Measurements from ENCODE around the gene PTGFRN. TPM values are rescaled to one million over a fixed set of nuclear protein-coding genes. Genes with fewer than 3 reads are reported as not detected.

The PTGFRN gene
- total RNA-seq, 5 donors from 2014 or later (not counting 1 experiment from before 2014, with no cell fraction given) = 0.53 to 0.79 (median 0.63) TPM

- Histone ChIP-seq H3K27ac (ENCODE audit: low read length) (no peak overlapping the region), H3K9me3 (no peaks in the 10 kb centered on the region), H3K27me3 (replicated peaks in 1 of 2; ENCODE audit: control insufficient read depth in 2 of 2, extremely low read depth in 1 of 2, insufficient read depth in 2 of 2, low read length in 1 of 2) (no peaks in the 10 kb centered on the region), H3K4me1 (ENCODE audit: control insufficient read depth in 1 of 2, extremely low read depth in 1 of 2, insufficient read depth in 2 of 2, low read length in 2 of 2) (no peaks in the 10 kb centered on the region), H3K36me3 (ENCODE audit: control insufficient read depth in 2 of 2, extremely low read depth in 1 of 2, insufficient read depth in 1 of 2, low read length in 1 of 2) (peaks cover 0 to 9% of the 10 kb centered on the region in 2 donors), H3K4me3 (ENCODE audit: control insufficient read depth in 1 of 2, extremely low read depth in 1 of 2, low read length in 1 of 2) (no peak overlapping the region)
- H3K4me1 Mint-ChIP-seq = peaks cover 12 to 21% (median 12%) of the 10 kb centered on the region in 3 donors
- no peaks in the 10 kb centered on the region for H3K9me3 Mint-ChIP-seq
- DNase-seq (no peak), ATAC-seq (replicated peaks in 1 of 4) (no peak)
- ChIA-PET CTCF (no interaction called here), POLR2A (no interaction called here)
- no CpG with 5 or more reads among the region's 1 CpG for WGBS (ENCODE audit: insufficient coverage)
- peaks cover 18% of the 10 kb centered on the region for H3K36me3 Mint-ChIP-seq
- no peaks in the 10 kb centered on the region for H3K27me3 Mint-ChIP-seq
- H3K4me3 Mint-ChIP-seq = no peak overlapping the region
- no peak overlapping the region for H3K27ac Mint-ChIP-seq
Observed at GRCh38 chr1:117029685-117030084, 120.0 kb downstream of the PTGFRN start.

GRCh38 chr1:117030271-117030877 is 120.7 kb downstream of the PTGFRN start:
- no peaks in the 10 kb centered on the region for H3K9me3 ChIP-seq
- H3K36me3 ChIP-seq (ENCODE audit: control insufficient read depth in 2 of 2, extremely low read depth in 1 of 2, insufficient read depth in 1 of 2, low read length in 1 of 2) = peaks cover 0 to 9% of the 10 kb centered on the region in 2 donors
- H3K4me1 ChIP-seq (ENCODE audit: control insufficient read depth in 1 of 2, extremely low read depth in 1 of 2, insufficient read depth in 2 of 2, low read length in 2 of 2) = no peaks in the 10 kb centered on the region
- no peak for ATAC-seq (replicated peaks in 1 of 4)
- no peak overlapping the region for H3K4me3 ChIP-seq (ENCODE audit: control insufficient read depth in 1 of 2, extremely low read depth in 1 of 2, low read length in 1 of 2)
- no peaks in the 10 kb centered on the region for H3K27me3 ChIP-seq (replicated peaks in 1 of 2; ENCODE audit: control insufficient read depth in 2 of 2, extremely low read depth in 1 of 2, insufficient read depth in 2 of 2, low read length in 1 of 2)
- Mint-ChIP-seq H3K27ac (no peak overlapping the region), H3K4me3 (no peak overlapping the region), H3K36me3 (peaks cover 16% of the 10 kb centered on the region), H3K4me1 (peaks cover 12 to 21% (median 12%) of the 10 kb centered on the region in 3 donors), H3K27me3 (no peaks in the 10 kb centered on the region), H3K9me3 (no peaks in the 10 kb centered on the region)
- no peak overlapping the region for H3K27ac ChIP-seq (ENCODE audit: low read length)
- ChIA-PET POLR2A (no interaction called here), CTCF (no interaction called here)
- WGBS (ENCODE audit: insufficient coverage) = no CpG with 5 or more reads among the region's 1 CpG
- DNase-seq = no peak

GRCh38 chr1:117032266-117032665 is 122.5 kb downstream of the PTGFRN start:
- Mint-ChIP-seq H3K4me3 (no peak overlapping the region), H3K36me3 (peaks cover 11% of the 10 kb centered on the region), H3K27me3 (no peaks in the 10 kb centered on the region), H3K27ac (no peak overlapping the region), H3K9me3 (no peaks in the 10 kb centered on the region), H3K4me1 (peaks cover 12 to 21% (median 12%) of the 10 kb centered on the region in 3 donors)
- H3K4me1 ChIP-seq (ENCODE audit: control insufficient read depth in 1 of 2, extremely low read depth in 1 of 2, insufficient read depth in 2 of 2, low read length in 2 of 2) = no peaks in the 10 kb centered on the region
- H3K4me3 ChIP-seq (ENCODE audit: control insufficient read depth in 1 of 2, extremely low read depth in 1 of 2, low read length in 1 of 2) = no peak overlapping the region
- H3K27me3 ChIP-seq (replicated peaks in 1 of 2; ENCODE audit: control insufficient read depth in 2 of 2, extremely low read depth in 1 of 2, insufficient read depth in 2 of 2, low read length in 1 of 2) = no peaks in the 10 kb centered on the region
- no peak overlapping the region for H3K27ac ChIP-seq (ENCODE audit: low read length)
- CTCF ChIA-PET = no interaction called here
- H3K9me3 ChIP-seq = no peaks in the 10 kb centered on the region
- POLR2A ChIA-PET = no interaction called here
- peaks cover 0 to 2% of the 10 kb centered on the region in 2 donors for H3K36me3 ChIP-seq (ENCODE audit: control insufficient read depth in 2 of 2, extremely low read depth in 1 of 2, insufficient read depth in 1 of 2, low read length in 1 of 2)
- WGBS (ENCODE audit: insufficient coverage) = 80% methylated on average over 1 of the region's 3 CpGs
- no peak for DNase-seq
- ATAC-seq (replicated peaks in 1 of 4) = no peak

GRCh38 chr1:117032681-117033539 is 123.2 kb downstream of the PTGFRN start:
- H3K4me3 Mint-ChIP-seq = no peak overlapping the region
- Histone ChIP-seq H3K4me3 (ENCODE audit: control insufficient read depth in 1 of 2, extremely low read depth in 1 of 2, low read length in 1 of 2) (no peak overlapping the region), H3K36me3 (ENCODE audit: control insufficient read depth in 2 of 2, extremely low read depth in 1 of 2, insufficient read depth in 1 of 2, low read length in 1 of 2) (peaks cover 0 to 2% of the 10 kb centered on the region in 2 donors), H3K27me3 (replicated peaks in 1 of 2; ENCODE audit: control insufficient read depth in 2 of 2, extremely low read depth in 1 of 2, insufficient read depth in 2 of 2, low read length in 1 of 2) (no peaks in the 10 kb centered on the region), H3K27ac (ENCODE audit: low read length) (no peak overlapping the region), H3K4me1 (ENCODE audit: control insufficient read depth in 1 of 2, extremely low read depth in 1 of 2, insufficient read depth in 2 of 2, low read length in 2 of 2) (no peaks in the 10 kb centered on the region), H3K9me3 (no peaks in the 10 kb centered on the region)
- DNase-seq (no peak), ATAC-seq (replicated peaks in 1 of 4) (no peak)
- CTCF ChIA-PET = no interaction called here
- peaks cover 12 to 21% (median 12%) of the 10 kb centered on the region in 3 donors for H3K4me1 Mint-ChIP-seq
- peaks cover 11% of the 10 kb centered on the region for H3K36me3 Mint-ChIP-seq
- POLR2A ChIA-PET = no interaction called here
- no peaks in the 10 kb centered on the region for H3K9me3 Mint-ChIP-seq
- no peak overlapping the region for H3K27ac Mint-ChIP-seq
- H3K27me3 Mint-ChIP-seq = no peaks in the 10 kb centered on the region
- WGBS (ENCODE audit: insufficient coverage) = 83% methylated on average over 11 of the region's 11 CpGs

GRCh38 chr1:117033772-117034171 is 124.1 kb downstream of the PTGFRN start:
- Mint-ChIP-seq H3K27me3 (no peaks in the 10 kb centered on the region), H3K9me3 (no peaks in the 10 kb centered on the region), H3K4me3 (no peak overlapping the region), H3K27ac (peak overlapping the region in 1 of 2 donors; percentile 10), H3K4me1 (peaks cover 12 to 21% (median 12%) of the 10 kb centered on the region in 3 donors), H3K36me3 (peaks cover 15% of the 10 kb centered on the region)
- WGBS (ENCODE audit: insufficient coverage) = 82% methylated on average over 2 of the region's 7 CpGs
- no peak overlapping the region for H3K4me3 ChIP-seq (ENCODE audit: control insufficient read depth in 1 of 2, extremely low read depth in 1 of 2, low read length in 1 of 2)
- H3K27me3 ChIP-seq (replicated peaks in 1 of 2; ENCODE audit: control insufficient read depth in 2 of 2, extremely low read depth in 1 of 2, insufficient read depth in 2 of 2, low read length in 1 of 2) = no peaks in the 10 kb centered on the region
- DNase-seq (no peak), ATAC-seq (replicated peaks in 1 of 4) (no peak)
- H3K9me3 ChIP-seq = no peaks in the 10 kb centered on the region
- H3K27ac ChIP-seq (ENCODE audit: low read length) = no peak overlapping the region
- CTCF ChIA-PET = no interaction called here
- POLR2A ChIA-PET = no interaction called here
- H3K4me1 ChIP-seq (ENCODE audit: control insufficient read depth in 1 of 2, extremely low read depth in 1 of 2, insufficient read depth in 2 of 2, low read length in 2 of 2) = no peaks in the 10 kb centered on the region
- no peaks in the 10 kb centered on the region for H3K36me3 ChIP-seq (ENCODE audit: control insufficient read depth in 2 of 2, extremely low read depth in 1 of 2, insufficient read depth in 1 of 2, low read length in 1 of 2)

- Histone ChIP-seq H3K4me3 (ENCODE audit: control insufficient read depth in 1 of 2, extremely low read depth in 1 of 2, low read length in 1 of 2) (no peak overlapping the region), H3K36me3 (ENCODE audit: control insufficient read depth in 2 of 2, extremely low read depth in 1 of 2, insufficient read depth in 1 of 2, low read length in 1 of 2) (no peaks in the 10 kb centered on the region), H3K9me3 (no peaks in the 10 kb centered on the region), H3K4me1 (ENCODE audit: control insufficient read depth in 1 of 2, extremely low read depth in 1 of 2, insufficient read depth in 2 of 2, low read length in 2 of 2) (no peaks in the 10 kb centered on the region), H3K27me3 (replicated peaks in 1 of 2; ENCODE audit: control insufficient read depth in 2 of 2, extremely low read depth in 1 of 2, insufficient read depth in 2 of 2, low read length in 1 of 2) (no peaks in the 10 kb centered on the region), H3K27ac (ENCODE audit: low read length) (no peak overlapping the region)
- H3K27me3 Mint-ChIP-seq = no peaks in the 10 kb centered on the region
- no peak for ATAC-seq (replicated peaks in 1 of 4)
- WGBS (ENCODE audit: insufficient coverage) = 60% methylated on average over 1 of the region's 7 CpGs
- peaks cover 10 to 21% (median 12%) of the 10 kb centered on the region in 3 donors for H3K4me1 Mint-ChIP-seq
- H3K27ac Mint-ChIP-seq = no peak overlapping the region
- H3K36me3 Mint-ChIP-seq = peaks cover 15% of the 10 kb centered on the region
- POLR2A ChIA-PET = no interaction called here
- no peaks in the 10 kb centered on the region for H3K9me3 Mint-ChIP-seq
- CTCF ChIA-PET = interaction anchor here in 1 of 2 donors (0.6 kb wide), 1 partner anchor 17 kb away, joined by 3 read pairs; no protein-coding TSS in a partner anchor
- DNase-seq = no peak
- H3K4me3 Mint-ChIP-seq = no peak overlapping the region
Observed at GRCh38 chr1:117034791-117035290, 125.1 kb downstream of the PTGFRN start.

Data from T-cell (primary cell).